NT2/D1 (cell line): ENCODE results near the gene ANO7.

Experiments
- SUZ12 ChIP-seq: IDR thresholded peaks from 2 replicates; pipeline ENCODE4 v1.6.1; 2011; ENCODE audit not compliant: insufficient read length, insufficient read depth; ENCODE audit errors: extremely low read depth
- YY1 ChIP-seq: IDR thresholded peaks from 2 replicates; pipeline ENCODE4 v1.6.1; 2011; ENCODE audit not compliant: insufficient read length, insufficient read depth
- ZNF274 ChIP-seq: IDR thresholded peaks from 2 replicates; pipeline ENCODE4 v1.6.1; 2011; ENCODE audit warnings: mild to moderate bottlenecking, low read depth, low read length

DNA sequence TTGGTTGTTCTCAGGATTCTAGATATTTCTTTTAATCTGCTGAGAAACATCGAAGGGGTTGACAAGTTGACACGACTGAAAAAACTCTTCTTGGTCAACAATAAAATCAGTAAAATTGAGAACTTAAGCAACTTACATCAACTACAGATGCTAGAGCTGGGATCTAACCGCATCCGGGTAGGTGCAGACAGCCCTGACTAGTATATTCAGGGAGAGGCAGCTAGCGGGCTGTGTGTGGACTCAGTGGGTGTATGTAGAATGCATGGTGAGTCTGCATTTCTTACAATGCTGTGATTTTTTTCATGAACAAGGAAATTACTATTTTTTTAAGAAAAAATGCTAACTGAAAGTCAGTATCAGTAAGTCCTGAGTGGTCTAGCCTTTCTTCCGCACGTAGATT, 28.2 kb upstream of the ANO7 start:
- TF ChIP-seq ZNF274 (no peak), YY1 (no peak), SUZ12 (no peak)
